DMS79 treated with DMSO at 0.1 percent for 48 hours (cell line): Measurements from ENCODE around the gene GALR2.
"Not testable (repeated sequence)": the region's sequence is repeated elsewhere in the genome, so short reads cannot be mapped to it uniquely, and the experiment has no call there.

Source experiments
- DNase-seq: peaks from one replicate; lab custom pipeline; 2025; lab: John Stamatoyannopoulos, UW

Gene GALR2

DNA sequence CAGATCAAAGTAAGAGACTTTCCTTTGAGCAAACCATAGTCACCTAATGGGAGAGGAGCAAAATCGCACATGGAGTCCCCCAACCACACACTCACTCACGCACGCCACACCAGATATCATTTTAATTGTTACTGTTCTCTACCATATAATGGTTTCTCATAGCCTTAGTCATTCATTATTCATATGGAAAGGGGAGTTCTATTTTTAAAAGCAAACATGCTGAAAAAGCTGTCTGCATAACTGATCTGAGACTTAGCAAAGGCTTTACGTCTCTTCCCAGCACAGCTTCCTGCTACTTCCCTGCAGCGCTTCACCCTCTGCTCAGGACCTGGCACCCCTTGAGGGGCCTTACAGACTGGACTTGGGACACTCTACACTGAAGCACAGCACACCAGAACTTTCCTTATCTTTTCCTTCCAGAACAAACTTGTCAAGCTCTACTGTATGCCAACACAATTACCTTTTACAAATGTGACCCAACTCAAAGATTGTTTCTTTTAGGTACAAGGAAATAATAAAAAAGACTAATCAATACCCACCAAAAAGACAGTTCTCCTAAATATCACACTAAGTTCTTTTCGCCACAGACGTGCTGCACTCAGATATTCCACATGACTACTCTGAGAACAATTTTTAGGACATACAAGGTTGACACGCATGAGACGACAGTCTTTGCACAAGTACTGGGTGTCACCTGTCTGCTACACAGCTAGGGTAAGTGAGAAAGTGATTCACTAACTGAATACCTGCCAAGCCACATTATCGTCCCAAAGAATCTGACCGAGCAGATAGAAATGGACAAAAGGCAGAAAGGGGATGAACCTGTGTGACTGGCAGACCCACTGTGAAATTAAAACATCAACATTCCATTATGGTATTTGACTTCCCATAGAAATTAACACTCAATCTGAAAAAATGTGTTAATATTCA, 23.8 kb upstream of the GALR2 start:
- no peak for DNase-seq

DNA sequence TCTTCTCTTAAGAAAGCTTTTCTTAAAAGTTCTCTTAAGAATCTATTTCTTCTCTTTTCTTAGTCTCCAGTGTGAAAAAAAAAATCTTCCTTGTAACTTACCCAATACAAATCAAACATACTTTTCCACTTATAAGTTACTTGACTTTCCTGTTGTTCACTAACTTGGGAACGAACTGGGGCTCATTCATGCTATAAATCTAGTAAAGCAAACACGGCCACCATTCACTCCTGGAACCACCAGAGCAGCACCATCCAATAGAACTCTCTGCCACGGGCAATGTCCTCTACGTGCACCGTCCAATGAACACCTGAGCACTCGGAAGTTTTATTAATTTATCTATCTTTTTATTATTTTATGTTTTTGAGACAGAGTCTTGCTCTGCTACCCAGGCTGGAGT, 23.0 kb upstream of the GALR2 start:
- DNase-seq: no peak

DNA sequence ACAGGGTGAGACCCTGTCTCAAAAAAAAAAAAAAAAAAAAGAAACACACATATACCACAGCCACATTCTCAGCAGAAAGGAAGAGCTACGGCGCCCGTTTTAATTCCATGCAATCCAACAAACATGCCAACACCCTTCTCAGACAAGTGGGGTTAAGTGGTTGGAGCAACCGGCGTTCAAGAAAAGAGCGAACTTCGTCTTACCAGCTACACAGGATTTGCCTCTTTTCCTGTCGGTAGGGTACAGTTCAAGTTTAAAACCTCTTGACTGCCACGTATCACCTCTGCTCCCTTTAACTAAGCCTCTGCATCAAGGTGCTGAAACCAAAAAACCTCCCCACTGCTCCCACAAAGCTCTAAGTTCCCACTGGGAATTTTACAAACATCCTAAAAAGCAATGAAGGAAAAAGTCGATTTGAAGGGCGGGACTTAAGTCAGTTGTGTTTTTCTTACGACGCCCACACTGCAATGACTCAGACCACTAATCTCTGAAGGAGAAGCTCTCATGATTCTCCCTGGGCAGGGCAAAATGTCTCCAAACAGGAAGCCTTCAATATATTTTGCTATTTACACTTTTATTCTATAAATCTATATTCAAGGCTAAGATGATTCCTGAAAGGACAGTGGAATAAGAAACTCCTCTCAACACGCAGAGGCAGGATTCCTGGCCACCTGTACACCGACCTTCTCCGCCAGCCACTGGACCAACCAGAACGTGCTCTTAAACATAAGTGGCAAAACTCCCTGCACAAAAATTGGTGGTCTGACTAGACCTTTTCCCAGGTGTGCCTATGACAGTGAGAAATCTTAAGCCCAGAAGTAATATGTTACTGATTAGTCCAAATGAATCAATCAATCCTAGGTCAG, 21.1 kb upstream of the GALR2 start:
- DNase-seq: no peak

- DNase-seq: no peak
These were observed 20.5 kb upstream of the GALR2 start for GRCh38 chr17:76054112-76054476.

GRCh38 chr17:76056882-76057281, 17.7 kb upstream of the GALR2 start:
- DNase-seq: no peak

DNA sequence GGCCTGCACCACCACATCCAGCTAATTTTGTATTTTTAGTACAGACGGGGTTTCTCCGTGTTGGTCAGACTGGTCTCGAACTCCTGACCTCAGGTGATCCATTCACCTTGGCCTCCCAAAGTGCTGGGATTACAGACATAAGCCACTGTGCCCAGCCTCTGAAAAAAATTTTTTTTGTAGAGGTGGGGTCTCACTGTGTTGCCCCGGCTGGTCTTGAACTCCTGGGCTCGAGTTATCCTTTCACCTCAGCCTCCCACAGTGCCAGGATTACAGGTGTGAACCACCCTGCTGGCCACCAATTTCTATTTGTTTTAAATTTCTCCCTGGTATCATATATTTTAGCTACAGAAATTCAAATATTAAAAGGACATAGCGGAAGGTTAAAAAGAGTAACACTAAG, 16.3 kb upstream of the GALR2 start:
- not testable (repeated sequence) for DNase-seq

DNA sequence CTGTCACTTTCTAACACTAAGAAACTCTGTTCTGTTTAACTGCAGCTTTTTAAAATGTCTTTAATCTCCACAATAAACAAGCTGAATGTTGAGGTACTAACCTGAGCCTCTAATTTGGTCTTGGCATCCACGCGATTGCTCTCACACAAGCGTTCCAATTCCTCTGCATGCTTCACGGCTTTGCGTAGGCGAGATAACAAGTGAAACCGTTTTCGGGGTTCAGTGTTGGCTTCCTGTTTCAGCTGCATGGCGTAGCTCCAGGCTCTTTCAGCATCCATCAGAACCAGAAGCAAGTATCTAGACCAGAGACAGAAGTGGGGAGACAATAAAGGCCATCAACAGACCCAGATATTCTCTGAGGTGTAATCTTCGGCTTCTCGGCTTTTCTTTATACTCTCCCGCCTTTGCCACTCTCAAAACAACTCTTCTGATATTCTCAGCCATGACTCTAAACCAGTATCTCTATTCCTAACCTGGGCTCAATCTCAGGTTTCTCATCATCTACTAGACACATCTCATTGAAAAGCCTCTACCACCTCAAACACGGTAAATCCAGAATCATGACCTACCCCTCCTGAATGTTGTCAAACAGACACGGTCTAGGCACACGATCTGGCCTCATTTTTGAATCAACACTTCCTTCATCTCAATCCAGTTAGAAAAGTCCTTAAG, 10.6 kb upstream of the GALR2 start:
- DNase-seq: no peak

GRCh38 chr17:76065775-76066174, 8.8 kb upstream of the GALR2 start:
- no peak for DNase-seq

- DNase-seq: no peak
These were observed 2.9 kb upstream of the GALR2 start for GRCh38 chr17:76071531-76072147.

GRCh38 chr17:76072148-76072858, 2.3 kb upstream of the GALR2 start, which contains the start of gene SRP68:
Gene SRP68 (minus strand): TSS chr17:76072517. CDS start chr17:76072491, 26 bp downstream.
- peak; percentile 77 for DNase-seq

DNA sequence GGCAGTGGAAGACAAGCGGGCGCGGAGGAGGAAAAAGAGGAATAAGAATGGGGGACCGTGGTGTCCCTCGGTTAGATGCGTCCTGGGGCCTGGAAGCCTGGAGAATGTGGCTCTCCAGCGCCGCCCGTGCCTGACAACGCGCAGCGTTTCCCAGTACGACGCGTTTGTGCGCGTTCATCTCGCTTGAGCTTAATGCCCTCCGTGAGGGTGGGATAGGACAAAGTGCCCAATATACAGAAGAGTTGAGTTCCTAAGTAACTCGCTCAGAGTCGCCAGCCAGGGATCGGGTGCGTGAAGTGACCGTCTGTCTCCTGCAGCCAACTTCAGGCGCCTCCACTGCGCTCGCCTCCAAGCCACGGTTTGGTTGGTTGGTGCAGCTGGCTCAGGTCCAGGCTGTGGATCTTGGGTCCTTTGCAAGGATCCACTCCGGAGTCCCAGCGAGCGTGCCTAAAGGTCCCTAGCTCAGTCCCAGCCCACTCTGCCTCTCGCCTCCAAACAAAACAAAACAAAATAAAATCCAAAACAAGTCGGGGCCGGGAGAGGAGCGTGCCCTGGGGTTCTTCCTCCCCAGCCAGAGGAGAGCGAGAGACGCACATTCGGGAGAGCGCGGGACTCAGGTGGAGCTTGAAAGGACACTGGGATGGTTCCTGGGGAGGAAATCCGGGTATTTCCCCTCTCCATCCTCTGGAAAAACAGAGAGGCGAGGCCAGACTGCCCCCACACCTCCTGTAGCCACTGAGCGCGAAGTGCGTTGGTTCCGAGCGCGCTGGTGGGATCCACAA, 974 bp downstream of the GALR2 start:
- DNase-seq: peak; percentile 31

DNA sequence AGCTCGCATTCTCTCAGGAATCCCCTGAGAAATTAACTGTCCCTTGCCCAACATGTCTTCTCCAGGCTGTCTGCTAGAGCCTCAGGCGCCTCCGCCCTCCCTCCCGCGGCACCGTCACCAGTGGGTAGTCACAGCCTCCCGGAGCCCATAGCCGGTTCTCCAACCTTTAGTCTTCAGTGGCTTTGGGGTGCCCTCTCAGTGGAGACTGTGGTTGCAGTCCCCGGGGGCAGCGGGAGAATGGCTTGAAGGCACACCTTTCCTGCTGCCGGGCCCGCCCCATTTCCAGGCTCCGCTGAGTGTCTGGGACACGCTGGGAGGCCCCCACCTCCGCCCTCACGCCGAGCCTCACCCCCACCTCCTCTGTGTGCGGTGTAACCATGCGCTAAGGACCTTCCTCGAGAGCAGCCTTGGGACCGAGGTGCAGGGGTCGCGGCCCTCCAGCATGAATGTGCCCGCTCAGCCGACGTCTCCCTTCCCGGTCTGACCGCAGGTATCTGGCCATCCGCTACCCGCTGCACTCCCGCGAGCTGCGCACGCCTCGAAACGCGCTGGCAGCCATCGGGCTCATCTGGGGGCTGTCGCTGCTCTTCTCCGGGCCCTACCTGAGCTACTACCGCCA, 1.7 kb downstream of the GALR2 start:
- no peak for DNase-seq

GRCh38 chr17:76076765-76077583, 2.4 kb downstream of the GALR2 start:
- DNase-seq: no peak

DNA sequence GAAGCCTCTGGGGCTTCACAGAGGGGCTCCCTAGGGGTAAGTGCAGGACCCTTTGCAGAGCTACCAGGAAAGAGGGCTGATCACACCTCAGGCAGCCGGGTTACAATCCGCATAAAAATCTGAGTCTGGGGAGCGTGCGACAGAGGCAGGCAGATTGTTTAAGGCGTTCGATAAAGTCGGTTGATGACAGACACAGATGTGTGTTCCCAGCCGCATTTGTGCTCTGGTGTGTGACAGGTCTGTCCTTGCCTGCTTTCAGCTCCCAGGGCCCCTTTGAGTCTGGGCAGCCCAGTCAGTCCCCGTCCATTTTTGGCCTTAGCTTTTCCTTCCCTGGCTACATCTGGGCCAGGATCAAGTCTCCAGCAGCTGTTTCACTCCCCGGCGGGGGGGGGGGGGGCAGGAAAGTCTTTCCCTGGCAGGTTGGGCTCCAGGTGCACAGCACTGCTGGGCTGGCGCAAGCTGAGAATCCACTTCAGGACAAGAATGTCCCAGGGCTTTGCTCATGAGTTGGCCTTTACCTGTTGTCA, 3.1 kb downstream of the GALR2 start:
- peak; percentile 66 for DNase-seq

- DNase-seq: not testable (repeated sequence)
These were observed 3.8 kb downstream of the GALR2 start for GRCh38 chr17:76078370-76078769.

- peak; percentile 75 for DNase-seq
These were observed 4.4 kb downstream of the GALR2 start, which contains the start of gene ZACN for GRCh38 chr17:76078860-76079534. Gene ZACN (plus strand): TSS chr17:76079182. CDS start chr17:76079265, 83 bp downstream.

DNA sequence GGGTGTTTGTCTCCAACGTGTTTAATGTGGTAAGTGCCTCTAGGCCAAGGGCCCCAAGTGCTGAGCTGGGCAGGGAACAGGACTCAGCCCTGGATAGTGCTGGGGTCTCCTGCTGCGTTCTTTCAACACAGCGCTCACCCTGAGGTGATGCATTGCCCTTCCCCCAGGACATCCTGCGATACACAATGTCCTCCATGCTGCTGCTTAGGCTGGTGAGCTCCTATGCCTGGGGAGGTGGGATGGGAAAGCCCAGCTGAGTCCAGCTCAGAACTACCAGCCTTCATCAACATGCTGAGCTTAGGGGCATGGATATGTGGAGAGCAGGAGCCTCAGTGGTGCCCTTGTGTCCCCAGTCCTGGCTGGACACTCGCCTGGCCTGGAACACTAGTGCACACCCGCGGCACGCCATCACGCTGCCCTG, 5.0 kb downstream of the GALR2 start:
- no peak for DNase-seq
